ENCODE data around the gene AGAP1. TPM values are rescaled to one million over a fixed set of nuclear protein-coding genes. Genes with fewer than 3 reads are reported as not detected.

The AGAP1 gene
- total RNA-seq, 1 donor from 2014 or later = 54.7 TPM

DNA sequence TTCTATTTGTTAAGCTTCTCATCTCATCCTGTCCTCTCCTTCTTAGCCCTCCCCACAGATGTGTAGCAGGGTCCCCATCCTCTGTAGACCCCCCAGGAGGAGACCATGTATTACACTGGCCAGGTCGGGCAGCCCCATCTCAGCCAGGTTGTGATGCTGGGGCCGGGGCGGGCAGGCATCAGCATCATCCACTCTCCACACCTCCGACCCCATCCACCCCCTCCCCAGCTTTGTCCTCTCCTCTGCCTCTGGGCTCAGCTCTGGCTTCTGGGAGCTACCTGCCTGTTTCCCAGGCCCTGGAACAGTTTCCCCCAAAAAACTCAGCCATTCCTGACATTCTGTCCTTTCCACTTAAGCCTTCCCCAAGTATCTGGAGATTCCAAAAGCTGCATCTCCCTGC is 625.2 kb downstream of the AGAP1 start:
- TF ChIP-seq, protein P1, sequence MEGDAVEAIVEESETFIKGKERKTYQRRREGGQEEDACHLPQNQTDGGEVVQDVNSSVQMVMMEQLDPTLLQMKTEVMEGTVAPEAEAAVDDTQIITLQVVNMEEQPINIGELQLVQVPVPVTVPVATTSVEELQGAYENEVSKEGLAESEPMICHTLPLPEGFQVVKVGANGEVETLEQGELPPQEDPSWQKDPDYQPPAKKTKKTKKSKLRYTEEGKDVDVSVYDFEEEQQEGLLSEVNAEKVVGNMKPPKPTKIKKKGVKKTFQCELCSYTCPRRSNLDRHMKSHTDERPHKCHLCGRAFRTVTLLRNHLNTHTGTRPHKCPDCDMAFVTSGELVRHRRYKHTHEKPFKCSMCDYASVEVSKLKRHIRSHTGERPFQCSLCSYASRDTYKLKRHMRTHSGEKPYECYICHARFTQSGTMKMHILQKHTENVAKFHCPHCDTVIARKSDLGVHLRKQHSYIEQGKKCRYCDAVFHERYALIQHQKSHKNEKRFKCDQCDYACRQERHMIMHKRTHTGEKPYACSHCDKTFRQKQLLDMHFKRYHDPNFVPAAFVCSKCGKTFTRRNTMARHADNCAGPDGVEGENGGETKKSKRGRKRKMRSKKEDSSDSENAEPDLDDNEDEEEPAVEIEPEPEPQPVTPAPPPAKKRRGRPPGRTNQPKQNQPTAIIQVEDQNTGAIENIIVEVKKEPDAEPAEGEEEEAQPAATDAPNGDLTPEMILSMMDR (conservative IDR thresholded peaks at IDR 0.05) = no peak
- Mint-ChIP-seq H3K27ac (ENCODE audit: unreplicated experiment) (no peak overlapping the region), H3K9me3 (no peaks in the 10 kb centered on the region), H3K4me3 (no peak overlapping the region), H3K27me3 (ENCODE audit: low read depth) (no peaks in the 10 kb centered on the region), H3K36me3 (ENCODE audit: low read depth) (no peaks in the 10 kb centered on the region), H3K4me1 (peaks cover 44% of the 10 kb centered on the region)
- DNase-seq (ENCODE audit: low read depth, low spot score) = no peak

DNA sequence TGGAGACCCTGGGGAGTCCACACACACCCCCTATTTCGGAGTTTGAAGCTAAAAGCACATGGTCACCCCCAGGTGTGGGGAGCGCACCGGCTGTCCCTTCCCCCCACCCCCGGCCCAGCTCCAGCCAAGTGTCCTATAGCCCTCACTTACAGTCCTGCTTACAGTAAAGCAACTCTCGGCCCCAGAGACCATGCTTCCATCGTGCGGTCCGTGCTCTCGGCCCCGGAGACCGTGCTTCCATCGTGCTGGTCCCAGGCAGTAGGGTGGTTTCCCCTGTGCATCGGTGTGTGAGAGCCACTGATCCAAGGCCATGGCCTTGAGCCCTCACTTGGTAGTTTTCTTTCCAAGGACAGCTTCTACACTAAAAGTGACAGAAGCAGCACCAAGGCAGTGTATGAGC is 625.6 kb downstream of the AGAP1 start:
- H3K4me1 Mint-ChIP-seq = peaks cover 43% of the 10 kb centered on the region
- no peaks in the 10 kb centered on the region for H3K27me3 Mint-ChIP-seq (ENCODE audit: low read depth)
- H3K9me3 Mint-ChIP-seq = no peaks in the 10 kb centered on the region
- TF ChIP-seq, protein P1 (conservative IDR thresholded peaks at IDR 0.05) = no peak
- H3K36me3 Mint-ChIP-seq (ENCODE audit: low read depth) = peaks cover 2% of the 10 kb centered on the region
- H3K4me3 Mint-ChIP-seq = no peak overlapping the region
- H3K27ac Mint-ChIP-seq (ENCODE audit: unreplicated experiment) = no peak overlapping the region
- DNase-seq (ENCODE audit: low read depth, low spot score) = no peak

DNA sequence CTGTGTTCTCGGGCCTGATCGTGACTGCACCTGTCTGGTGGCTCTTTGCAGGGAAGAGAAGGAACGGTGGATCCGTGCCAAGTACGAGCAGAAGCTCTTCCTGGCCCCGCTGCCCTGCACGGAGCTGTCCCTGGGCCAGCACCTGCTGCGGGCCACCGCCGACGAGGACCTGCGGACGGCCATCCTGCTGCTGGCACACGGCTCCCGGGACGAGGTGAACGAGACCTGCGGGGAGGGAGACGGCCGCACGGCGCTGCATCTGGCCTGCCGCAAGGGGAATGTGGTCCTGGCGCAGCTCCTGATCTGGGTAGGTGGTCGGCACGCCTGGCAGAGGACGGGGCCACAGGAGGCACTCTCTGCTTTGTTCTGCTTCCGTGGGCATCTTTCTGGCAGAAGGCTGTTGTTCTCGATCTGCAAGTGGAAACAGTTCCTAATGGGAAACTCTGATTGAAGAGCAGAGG is 626.3 kb downstream of the AGAP1 start:
- no peak overlapping the region for H3K27ac Mint-ChIP-seq (ENCODE audit: unreplicated experiment)
- H3K9me3 Mint-ChIP-seq = no peaks in the 10 kb centered on the region
- DNase-seq (ENCODE audit: low read depth, low spot score) = no peak
- peaks cover 3% of the 10 kb centered on the region for H3K36me3 Mint-ChIP-seq (ENCODE audit: low read depth)
- H3K4me3 Mint-ChIP-seq = no peak overlapping the region
- H3K4me1 Mint-ChIP-seq = peaks cover 36% of the 10 kb centered on the region
- no peaks in the 10 kb centered on the region for H3K27me3 Mint-ChIP-seq (ENCODE audit: low read depth)
- TF ChIP-seq, protein P1 (conservative IDR thresholded peaks at IDR 0.05) = no peak

DNA sequence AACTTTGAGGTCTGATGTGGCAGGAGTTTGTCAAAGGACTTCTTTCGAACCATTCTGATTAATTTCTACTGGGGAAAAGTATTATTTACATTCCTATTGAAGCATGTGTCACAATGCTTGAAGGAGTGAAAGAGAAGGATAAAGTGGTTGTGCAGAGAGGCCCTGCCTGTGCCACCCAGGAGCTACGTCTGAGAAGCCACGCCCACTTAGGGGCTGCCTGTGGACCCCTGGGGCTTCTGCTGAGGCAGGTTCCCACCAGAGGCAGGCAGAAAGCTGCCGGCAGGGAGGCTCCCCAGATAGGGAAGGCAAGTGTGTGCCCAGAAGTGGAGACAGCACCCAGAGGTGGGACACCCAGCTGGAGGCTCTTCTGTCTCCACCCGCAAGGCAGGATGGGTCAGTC is 627.0 kb downstream of the AGAP1 start:
- no peaks in the 10 kb centered on the region for H3K9me3 Mint-ChIP-seq
- no peak overlapping the region for H3K4me3 Mint-ChIP-seq
- H3K27ac Mint-ChIP-seq (ENCODE audit: unreplicated experiment) = no peak overlapping the region
- TF ChIP-seq, protein P1 (conservative IDR thresholded peaks at IDR 0.05) = no peak
- no peaks in the 10 kb centered on the region for H3K27me3 Mint-ChIP-seq (ENCODE audit: low read depth)
- H3K36me3 Mint-ChIP-seq (ENCODE audit: low read depth) = peaks cover 3% of the 10 kb centered on the region
- peaks cover 36% of the 10 kb centered on the region for H3K4me1 Mint-ChIP-seq
- DNase-seq (ENCODE audit: low read depth, low spot score) = no peak

GRCh38 chr2:236121546-236121945 is 627.7 kb downstream of the AGAP1 start:
- Mint-ChIP-seq H3K4me1 (peaks cover 36% of the 10 kb centered on the region), H3K36me3 (ENCODE audit: low read depth) (peaks cover 3% of the 10 kb centered on the region), H3K4me3 (no peak overlapping the region), H3K9me3 (no peaks in the 10 kb centered on the region), H3K27ac (ENCODE audit: unreplicated experiment) (no peak overlapping the region), H3K27me3 (ENCODE audit: low read depth) (no peaks in the 10 kb centered on the region)
- DNase-seq (ENCODE audit: low read depth, low spot score) = no peak
- TF ChIP-seq, protein P1 (conservative IDR thresholded peaks at IDR 0.05) = no peak

- no peak overlapping the region for H3K4me3 Mint-ChIP-seq
- peaks cover 29% of the 10 kb centered on the region for H3K4me1 Mint-ChIP-seq
- no peaks in the 10 kb centered on the region for H3K27me3 Mint-ChIP-seq (ENCODE audit: low read depth)
- H3K36me3 Mint-ChIP-seq (ENCODE audit: low read depth) = peaks cover 3% of the 10 kb centered on the region
- DNase-seq (ENCODE audit: low read depth, low spot score) = no peak
- H3K9me3 Mint-ChIP-seq = no peaks in the 10 kb centered on the region
- H3K27ac Mint-ChIP-seq (ENCODE audit: unreplicated experiment) = no peak overlapping the region
- TF ChIP-seq, protein P1 (conservative IDR thresholded peaks at IDR 0.05) = no peak
Observed at GRCh38 chr2:236122236-236122635, 628.4 kb downstream of the AGAP1 start.

Data from neural crest cell (in vitro differentiated cells).